ENCODE results near the gene LPP. TPM values are rescaled to one million over a fixed set of nuclear protein-coding genes. Genes with fewer than 3 reads are reported as not detected.

The LPP gene
- total and polyA plus RNA-seq, 10 of the 15 experiments (the other 5 are each of a cell fraction or from before 2014, with no cell fraction given) = under 0.01 to 0.62 (median 0.03) TPM

- TF ChIP-seq NBN (IDR thresholded peaks at IDR 0.05) (no peak), ZNF687 (IDR thresholded peaks at IDR 0.05) (no peak), ZBTB40 (IDR thresholded peaks at IDR 0.05; ENCODE audit: borderline replicate concordance) (no peak)
Measured at GRCh38 chr3:188829576-188829975, 675.6 kb downstream of the LPP start (continued).

GRCh38 chr3:188830893-188831292 lies 676.9 kb downstream of the LPP start:
- TF ChIP-seq, protein P1, sequence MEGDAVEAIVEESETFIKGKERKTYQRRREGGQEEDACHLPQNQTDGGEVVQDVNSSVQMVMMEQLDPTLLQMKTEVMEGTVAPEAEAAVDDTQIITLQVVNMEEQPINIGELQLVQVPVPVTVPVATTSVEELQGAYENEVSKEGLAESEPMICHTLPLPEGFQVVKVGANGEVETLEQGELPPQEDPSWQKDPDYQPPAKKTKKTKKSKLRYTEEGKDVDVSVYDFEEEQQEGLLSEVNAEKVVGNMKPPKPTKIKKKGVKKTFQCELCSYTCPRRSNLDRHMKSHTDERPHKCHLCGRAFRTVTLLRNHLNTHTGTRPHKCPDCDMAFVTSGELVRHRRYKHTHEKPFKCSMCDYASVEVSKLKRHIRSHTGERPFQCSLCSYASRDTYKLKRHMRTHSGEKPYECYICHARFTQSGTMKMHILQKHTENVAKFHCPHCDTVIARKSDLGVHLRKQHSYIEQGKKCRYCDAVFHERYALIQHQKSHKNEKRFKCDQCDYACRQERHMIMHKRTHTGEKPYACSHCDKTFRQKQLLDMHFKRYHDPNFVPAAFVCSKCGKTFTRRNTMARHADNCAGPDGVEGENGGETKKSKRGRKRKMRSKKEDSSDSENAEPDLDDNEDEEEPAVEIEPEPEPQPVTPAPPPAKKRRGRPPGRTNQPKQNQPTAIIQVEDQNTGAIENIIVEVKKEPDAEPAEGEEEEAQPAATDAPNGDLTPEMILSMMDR (IDR thresholded peaks at IDR 0.05 in 2 of 3, conservative IDR thresholded peaks at IDR 0.05 in 1 of 3; ENCODE audit: control insufficient read depth in 2 of 3, extremely low read depth in 1 of 3, insufficient read depth in 1 of 3, low read depth in 3 of 3, low read length in 3 of 3) = peak in 2 of 3 experiments; percentile 6 to 29; a peak in 2 of 6 replicates
- TF ChIP-seq SMAD5 (IDR thresholded peaks at IDR 0.05; ENCODE audit: low read depth) (no peak), SMC3 (IDR thresholded peaks at IDR 0.05; ENCODE audit: borderline replicate concordance, low read length) (peak; percentile 29; the same call in 1 of the 2 replicates)
- TF ChIP-seq, protein P2, sequence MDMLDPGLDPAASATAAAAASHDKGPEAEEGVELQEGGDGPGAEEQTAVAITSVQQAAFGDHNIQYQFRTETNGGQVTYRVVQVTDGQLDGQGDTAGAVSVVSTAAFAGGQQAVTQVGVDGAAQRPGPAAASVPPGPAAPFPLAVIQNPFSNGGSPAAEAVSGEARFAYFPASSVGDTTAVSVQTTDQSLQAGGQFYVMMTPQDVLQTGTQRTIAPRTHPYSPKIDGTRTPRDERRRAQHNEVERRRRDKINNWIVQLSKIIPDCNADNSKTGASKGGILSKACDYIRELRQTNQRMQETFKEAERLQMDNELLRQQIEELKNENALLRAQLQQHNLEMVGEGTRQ (IDR thresholded peaks at IDR 0.05; ENCODE audit: borderline replicate concordance, low read depth, low read length) = no peak
- in situ Hi-C loops (cut with MboI) = no loop called here
- 5% methylated on average over 2 of the region's 2 CpGs for whole genome bisulfite sequencing (ENCODE audit: insufficient coverage, insufficient replicate concordance, low lambda C conversion rate, missing lambda C conversion rate)
- no peaks in the 10 kb centered on the region for H4K20me1 ChIP-seq (ENCODE audit: control insufficient read depth, insufficient read depth)
- ChIA-PET SMC1A (ENCODE audit: uncharacterized antibody, unreplicated experiment) (no interaction called here), RAD21 (ENCODE audit: unreplicated experiment) (interaction anchor here (1.0 kb wide), 1 partner anchor 115 kb away, joined by 3 read pairs; no protein-coding TSS in a partner anchor), CTCF (interaction anchor here (0.8 to 1.8 kb wide), 2 partner anchors 124 to 1092 kb away, joined by 3 to 4 read pairs; no protein-coding TSS in a partner anchor), POLR2A (no interaction called here)
- ATAC-seq (no peak), FAIRE-seq (no peak), DNase-seq (ENCODE audit: low read depth, low spot score) (no peak)
- no TSS peak for BruUV-seq (replicated peaks)
- intact Hi-C loops (cut with micrococcal nuclease; ENCODE audit: unreplicated experiment) = loop anchor here (2.0 kb wide), 1 partner anchor 124 kb away; no protein-coding TSS in a partner anchor
- peaks cover 0 to 2% of the 10 kb centered on the region in 2 experiments; a peak in 1 of 4 replicates for H3K27me3 ChIP-seq (replicated peaks in 1 of 2; ENCODE audit: control insufficient read depth in 2 of 2, insufficient read depth in 2 of 2, low read length in 1 of 2)
- no peak overlapping the region for H2AFZ ChIP-seq (ENCODE audit: control insufficient read depth, low read depth, low read length)
- H3K27ac ChIP-seq (ENCODE audit: control insufficient read depth, insufficient read depth) = no peak overlapping the region
- no peak overlapping the region for H3K9ac ChIP-seq (ENCODE audit: control insufficient read depth, insufficient read depth, low read length)
- no peaks in the 10 kb centered on the region for H3K9me3 ChIP-seq (replicated peaks; ENCODE audit: control insufficient read depth, insufficient read depth, low read length)
- no peaks in the 10 kb centered on the region for H3K79me2 ChIP-seq (ENCODE audit: control insufficient read depth, insufficient read depth, low read length)
- no peak overlapping the region for H3K4me3 ChIP-seq
- no peaks in the 10 kb centered on the region for H3K4me1 ChIP-seq (ENCODE audit: control insufficient read depth, insufficient read depth, low read length)
- no peak overlapping the region for H3K4me2 ChIP-seq (ENCODE audit: control insufficient read depth, insufficient read depth)
- H3K36me3 ChIP-seq (ENCODE audit: control insufficient read depth in 2 of 2, insufficient read depth in 2 of 2, low read length in 1 of 2) = no peaks in the 10 kb centered on the region

Measured in GM12878 (cell line).